Mesendoderm (in vitro differentiated cells): ENCODE data around the gene FYB2.
A peak's percentile ranks its signal among the peaks of the same experiment; 100 is the strongest.

Source experiments
- DNase-seq: peaks from one replicate; pipeline ENCODE4 v3.0.0; 2013
- H2AK5ac ChIP-seq: 2 replicates; pipeline ENCODE4 v1.6.1; 2013; ENCODE audit warnings: low read length, inconsistent platforms
- H2BK120ac ChIP-seq: 2 replicates; pipeline ENCODE4 v1.6.1; 2013; ENCODE audit warnings: low read depth, mild to moderate bottlenecking, low read length, moderate library complexity, mixed read lengths
- H2BK15ac ChIP-seq: replicated peaks from 2 replicates; pipeline ENCODE4 v1.6.1; 2013; ENCODE audit warnings: low read depth, mild to moderate bottlenecking, moderate library complexity
- H2BK5ac ChIP-seq: 2 replicates; pipeline ENCODE4 v1.6.1; 2013; ENCODE audit warnings: low read length, inconsistent platforms
- H3K18ac ChIP-seq: 2 replicates; pipeline ENCODE4 v1.6.1; 2013; ENCODE audit warnings: mild to moderate bottlenecking, low read length, mixed read lengths
- H3K23ac ChIP-seq: one replicate; pipeline ENCODE4 v1.6.1; 2013; ENCODE audit warnings: low read length
- H3K27ac ChIP-seq: 2 replicates; pipeline ENCODE4 v1.5.1; 2013; ENCODE audit warnings: low read depth, mild to moderate bottlenecking, inconsistent platforms, low read length, moderate library complexity
- H3K27me3 ChIP-seq: 2 replicates; pipeline ENCODE4 v1.6.1; 2013; ENCODE audit warnings: low read length, control low read depth, mild to moderate bottlenecking, inconsistent platforms; ENCODE audit not compliant: insufficient read depth, poor library complexity
- H3K36me3 ChIP-seq: 2 replicates; pipeline ENCODE4 v1.6.1; 2013; ENCODE audit warnings: low read length, inconsistent platforms; ENCODE audit not compliant: control insufficient read depth, insufficient read depth
- H3K4ac ChIP-seq: one replicate; pipeline ENCODE4 v1.6.1; 2013; ENCODE audit warnings: low read depth, mild to moderate bottlenecking, low read length, moderate library complexity
- H3K4me1 ChIP-seq: 2 replicates; pipeline ENCODE4 v1.6.1; 2013; ENCODE audit warnings: low read depth, low read length, inconsistent platforms; ENCODE audit not compliant: control insufficient read depth
- H3K4me2 ChIP-seq: 2 replicates; pipeline ENCODE4 v1.6.1; 2013; ENCODE audit warnings: low read length
- H3K4me3 ChIP-seq: 2 replicates; pipeline ENCODE4 v1.5.1; 2013; ENCODE audit warnings: mild to moderate bottlenecking, low read length
- H3K56ac ChIP-seq: one replicate; pipeline ENCODE4 v1.6.1; 2013; ENCODE audit warnings: low read length
- H3K79me1 ChIP-seq: 2 replicates; pipeline ENCODE4 v1.6.1; 2013; ENCODE audit warnings: low read length, inconsistent platforms
- H3K79me2 ChIP-seq: 2 replicates; pipeline ENCODE4 v1.6.1; 2013; ENCODE audit warnings: mild to moderate bottlenecking, low read length; ENCODE audit not compliant: control insufficient read depth, insufficient read depth
- H3K9ac ChIP-seq: 2 replicates; pipeline ENCODE4 v1.6.1; 2013; ENCODE audit warnings: low read length, inconsistent platforms
- H4K5ac ChIP-seq: one replicate; pipeline ENCODE4 v1.6.1; 2013; ENCODE audit warnings: low read length
- H4K8ac ChIP-seq: one replicate; pipeline ENCODE4 v1.6.1; 2013; ENCODE audit warnings: low read depth, mild to moderate bottlenecking, control low read depth, low read length, moderate library complexity
- WGBS: extraction: QIAGEN DNeasy Blood & Tissue Kit; methylation state at CpG from one replicate; pipeline ENCODE4 v1.1.7; 2013; ENCODE audit warnings: low lambda C conversion rate, missing lambda C conversion rate; ENCODE audit not compliant: insufficient coverage; ENCODE audit errors: extremely low coverage; 5-methylcytosine and 5-hydroxymethylcytosine counted together

Gene FYB2

DNA sequence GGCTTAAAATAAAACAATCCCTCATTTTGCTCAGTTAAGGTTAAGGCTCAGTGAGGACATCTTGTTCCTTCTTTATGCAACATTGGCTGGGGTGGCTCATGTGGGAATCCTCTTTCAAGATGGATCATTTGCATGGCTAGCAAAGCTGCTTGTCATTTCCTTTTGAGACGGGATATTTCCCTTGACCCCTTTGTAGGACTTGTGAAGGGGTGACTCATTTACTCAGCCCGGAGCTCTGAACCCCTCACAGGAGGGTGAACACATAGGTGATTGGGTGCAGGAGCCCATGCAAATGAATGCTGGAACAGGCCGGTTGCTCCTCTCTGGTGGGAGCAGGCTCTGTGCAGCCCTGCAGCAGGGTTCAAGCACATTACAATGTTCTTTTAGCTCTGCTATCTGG lies 19.6 kb upstream of the FYB2 start:
- no peak for DNase-seq
- H4K8ac ChIP-seq: no peak overlapping the region

DNA sequence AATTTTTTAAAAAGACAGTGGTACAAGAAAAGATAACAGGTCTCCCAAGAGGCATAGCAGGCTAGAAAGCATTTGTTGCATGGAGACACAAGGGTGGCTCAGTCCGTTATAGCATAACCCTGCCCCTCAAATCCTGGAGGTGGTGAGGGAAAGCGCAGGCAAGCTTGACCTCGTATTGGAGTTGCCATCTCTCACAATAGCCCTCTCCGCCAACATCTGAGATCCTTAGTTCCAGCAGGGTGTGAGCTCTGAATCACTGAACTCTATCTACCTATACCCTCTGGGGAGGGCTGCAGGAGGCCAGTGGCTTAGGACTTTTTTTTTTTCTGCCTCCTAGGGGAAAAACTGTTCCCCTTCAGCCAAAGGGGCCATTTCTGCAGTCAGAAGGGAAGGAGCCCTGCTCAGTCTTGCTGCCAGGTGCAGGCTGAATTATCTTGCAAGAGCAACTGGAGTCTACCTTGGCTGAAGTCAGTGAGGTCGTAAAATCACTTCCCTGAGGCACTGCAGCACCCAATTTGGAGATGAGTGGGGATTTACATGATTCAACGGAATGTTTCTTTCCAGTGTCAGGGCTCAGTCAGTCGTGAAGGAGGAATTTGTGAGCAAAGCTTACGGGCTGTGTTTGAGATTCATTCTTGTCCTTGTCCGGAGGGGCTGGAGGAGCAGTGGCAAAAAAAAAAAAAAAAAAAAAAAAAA lies 18.2 kb upstream of the FYB2 start:
- H4K8ac ChIP-seq: no peak overlapping the region
- H3K27me3 ChIP-seq: no peaks in the 10 kb centered on the region
- no peak overlapping the region for H2AK5ac ChIP-seq
- no peak overlapping the region for H3K4ac ChIP-seq
- H3K4me1 ChIP-seq: no peaks in the 10 kb centered on the region
- H2BK15ac ChIP-seq: no peak overlapping the region
- no peak overlapping the region for H2BK5ac ChIP-seq
- no peak overlapping the region for H2BK120ac ChIP-seq
- H3K4me2 ChIP-seq: no peak overlapping the region
- H3K56ac ChIP-seq: no peak overlapping the region
- H3K9ac ChIP-seq: no peak overlapping the region
- DNase-seq: peak; percentile 71
- no peak overlapping the region for H3K27ac ChIP-seq
- H3K79me2 ChIP-seq: no peaks in the 10 kb centered on the region
- H4K5ac ChIP-seq: no peak overlapping the region
- no peak overlapping the region for H3K4me3 ChIP-seq
- no peak overlapping the region for H3K18ac ChIP-seq
- H3K23ac ChIP-seq: no peak overlapping the region
- WGBS: no CpG with 5 or more reads among the region's 9 CpGs
- no peaks in the 10 kb centered on the region for H3K36me3 ChIP-seq
- H3K79me1 ChIP-seq: no peaks in the 10 kb centered on the region

More for the DNA sequence above, 19.6 kb upstream of the FYB2 start:
- WGBS: no CpG with 5 or more reads among the region's 3 CpGs
- H3K79me1 ChIP-seq: no peaks in the 10 kb centered on the region
- H3K4me1 ChIP-seq: no peaks in the 10 kb centered on the region
- H2BK15ac ChIP-seq: no peak overlapping the region
- no peaks in the 10 kb centered on the region for H3K36me3 ChIP-seq
- H3K4ac ChIP-seq: no peak overlapping the region
- H2BK5ac ChIP-seq: no peak overlapping the region
- H2AK5ac ChIP-seq: no peak overlapping the region
- no peak overlapping the region for H3K56ac ChIP-seq
- H3K23ac ChIP-seq: no peak overlapping the region
- no peak overlapping the region for H2BK120ac ChIP-seq
- H3K27me3 ChIP-seq: no peaks in the 10 kb centered on the region
- no peak overlapping the region for H3K18ac ChIP-seq
- H3K4me3 ChIP-seq: no peak overlapping the region
- H3K27ac ChIP-seq: no peak overlapping the region
- no peak overlapping the region for H3K9ac ChIP-seq
- H3K4me2 ChIP-seq: no peak overlapping the region
- H3K79me2 ChIP-seq: no peaks in the 10 kb centered on the region
- H4K5ac ChIP-seq: no peak overlapping the region

DNA sequence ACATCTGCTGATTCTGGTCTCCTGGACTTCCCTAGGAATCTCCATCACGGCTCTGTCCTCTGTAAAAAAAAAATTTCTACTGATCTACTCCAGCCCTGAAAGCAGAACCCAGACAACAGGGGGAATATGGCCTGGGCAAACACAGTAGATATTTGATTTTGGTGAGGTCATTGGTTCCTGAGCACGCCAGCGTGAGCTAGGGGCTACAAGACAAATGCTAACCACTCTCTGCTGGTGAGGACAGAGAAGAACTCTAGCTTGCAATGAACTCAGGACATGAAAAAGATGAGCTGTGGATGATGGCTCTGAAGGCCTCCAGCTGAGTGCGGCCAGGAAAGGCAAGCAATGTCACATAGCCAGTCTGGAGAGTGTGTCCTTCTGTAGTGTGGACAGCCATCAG lies 17.2 kb upstream of the FYB2 start:
- no CpG with 5 or more reads among the region's 4 CpGs for WGBS
- Histone ChIP-seq H3K56ac (no peak overlapping the region), H3K27me3 (no peaks in the 10 kb centered on the region), H3K27ac (no peak overlapping the region), H3K4me1 (no peaks in the 10 kb centered on the region), H3K18ac (no peak overlapping the region), H3K4me2 (no peak overlapping the region), H3K9ac (no peak overlapping the region), H3K4ac (no peak overlapping the region), H3K23ac (no peak overlapping the region), H2AK5ac (no peak overlapping the region), H3K4me3 (no peak overlapping the region), H3K36me3 (no peaks in the 10 kb centered on the region), H4K8ac (no peak overlapping the region), H3K79me1 (no peaks in the 10 kb centered on the region), H3K79me2 (no peaks in the 10 kb centered on the region), H2BK15ac (no peak overlapping the region), H2BK120ac (no peak overlapping the region), H2BK5ac (no peak overlapping the region), H4K5ac (no peak overlapping the region)
- DNase-seq: no peak

GRCh38 chr1:56835657-56836056 lies 16.5 kb upstream of the FYB2 start:
- H3K36me3 ChIP-seq: no peaks in the 10 kb centered on the region
- no peak overlapping the region for H4K8ac ChIP-seq
- no peak overlapping the region for H2BK5ac ChIP-seq
- no peaks in the 10 kb centered on the region for H3K4me1 ChIP-seq
- H3K79me1 ChIP-seq: no peaks in the 10 kb centered on the region
- no CpG with 5 or more reads among the region's 5 CpGs for WGBS
- no peak overlapping the region for H3K4me3 ChIP-seq
- no peaks in the 10 kb centered on the region for H3K79me2 ChIP-seq
- H3K27ac ChIP-seq: no peak overlapping the region
- no peak for DNase-seq
- no peak overlapping the region for H3K4me2 ChIP-seq
- no peak overlapping the region for H3K56ac ChIP-seq
- H4K5ac ChIP-seq: no peak overlapping the region
- H3K27me3 ChIP-seq: no peaks in the 10 kb centered on the region
- H3K4ac ChIP-seq: no peak overlapping the region
- H2BK120ac ChIP-seq: no peak overlapping the region
- no peak overlapping the region for H2AK5ac ChIP-seq
- no peak overlapping the region for H3K18ac ChIP-seq
- H2BK15ac ChIP-seq: no peak overlapping the region
- no peak overlapping the region for H3K9ac ChIP-seq
- no peak overlapping the region for H3K23ac ChIP-seq

DNA sequence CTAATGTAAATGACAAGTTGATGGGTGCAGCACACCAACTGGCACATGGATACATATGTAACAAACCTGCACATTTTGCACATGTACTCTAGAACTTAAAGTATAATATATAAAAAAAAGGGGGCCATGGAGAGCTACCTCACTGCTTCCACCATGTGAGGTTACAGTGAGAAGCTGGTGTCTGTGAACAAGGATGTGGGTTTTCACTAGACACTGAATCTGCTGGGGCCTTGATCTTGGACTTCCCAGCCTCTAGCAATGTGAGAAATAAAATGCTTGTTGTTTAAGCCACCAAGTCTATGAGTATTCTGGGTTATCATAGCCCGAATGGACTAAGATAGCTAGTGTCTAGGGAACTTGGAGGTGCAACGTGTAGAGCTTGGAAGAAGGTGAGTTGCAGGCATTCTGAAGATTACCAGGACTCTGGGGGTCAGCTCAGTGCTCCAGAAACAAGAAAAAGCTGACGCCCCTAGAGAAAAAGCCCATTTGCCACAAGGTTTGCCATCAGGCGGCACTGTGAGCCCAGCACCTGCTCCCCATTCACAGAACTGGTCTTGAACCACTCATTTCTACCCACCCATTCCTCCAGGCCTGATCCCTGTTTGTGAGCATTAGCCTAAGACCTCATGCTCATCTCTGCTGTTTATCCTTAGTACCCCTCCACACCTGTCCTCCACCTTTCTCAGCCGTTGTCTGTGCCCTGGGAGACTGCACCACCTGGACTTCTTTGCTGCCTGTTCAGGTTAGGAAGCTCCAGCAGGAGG lies 15.1 kb upstream of the FYB2 start:
- H3K79me2 ChIP-seq: no peaks in the 10 kb centered on the region
- no peak overlapping the region for H3K4ac ChIP-seq
- H2BK5ac ChIP-seq: no peak overlapping the region
- H4K8ac ChIP-seq: no peak overlapping the region
- WGBS: no CpG with 5 or more reads among the region's 5 CpGs
- no peak overlapping the region for H3K27ac ChIP-seq
- H4K5ac ChIP-seq: no peak overlapping the region
- no peak overlapping the region for H3K18ac ChIP-seq
- H2AK5ac ChIP-seq: no peak overlapping the region
- H3K23ac ChIP-seq: no peak overlapping the region
- no peaks in the 10 kb centered on the region for H3K79me1 ChIP-seq
- H3K9ac ChIP-seq: no peak overlapping the region
- H3K56ac ChIP-seq: no peak overlapping the region
- no peak overlapping the region for H3K4me2 ChIP-seq
- DNase-seq: no peak
- H2BK15ac ChIP-seq: no peak overlapping the region
- no peak overlapping the region for H2BK120ac ChIP-seq
- H3K27me3 ChIP-seq: no peaks in the 10 kb centered on the region
- no peak overlapping the region for H3K4me3 ChIP-seq
- H3K4me1 ChIP-seq: no peaks in the 10 kb centered on the region
- H3K36me3 ChIP-seq: no peaks in the 10 kb centered on the region
